ENCODE measurements around the gene CRYBG1.
"Not testable (repeated sequence)": the region's sequence is repeated elsewhere in the genome, so short reads cannot be mapped to it uniquely, and the experiment has no call there.

CRYBG1 gene

DNA sequence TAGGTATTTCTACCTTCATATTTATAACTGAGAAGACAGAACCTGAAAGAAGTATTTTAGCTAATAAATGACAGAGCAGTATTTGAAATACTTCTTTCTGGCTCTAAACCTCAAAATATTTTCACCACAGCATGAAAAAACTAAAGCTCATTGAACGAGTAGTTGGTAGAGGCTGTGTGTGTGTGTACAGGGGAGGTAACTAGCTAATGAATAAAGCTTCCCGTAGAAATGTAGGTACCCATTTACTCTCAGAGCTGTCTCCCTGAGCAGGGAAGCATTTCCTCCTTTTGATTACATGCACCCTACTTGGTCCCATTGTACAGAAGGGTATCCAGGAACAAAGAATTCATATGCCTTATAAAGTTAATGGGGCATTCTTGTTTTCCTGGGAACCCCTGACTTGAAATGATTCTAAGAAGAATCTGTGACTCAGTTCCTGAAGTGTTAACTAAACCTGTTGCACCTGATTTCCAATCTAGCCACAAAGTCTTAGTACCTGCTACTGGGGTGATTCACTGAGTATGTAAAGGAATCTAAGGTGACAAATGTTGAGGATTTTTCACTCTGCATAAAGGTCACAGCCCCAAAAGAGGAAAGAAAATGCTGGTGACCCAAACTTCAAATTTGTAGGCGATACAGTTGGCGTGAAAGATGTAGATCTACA, 12.5 kb downstream of the CRYBG1 start:
- DNase-seq (ENCODE audit: low read depth), result no peak

DNA sequence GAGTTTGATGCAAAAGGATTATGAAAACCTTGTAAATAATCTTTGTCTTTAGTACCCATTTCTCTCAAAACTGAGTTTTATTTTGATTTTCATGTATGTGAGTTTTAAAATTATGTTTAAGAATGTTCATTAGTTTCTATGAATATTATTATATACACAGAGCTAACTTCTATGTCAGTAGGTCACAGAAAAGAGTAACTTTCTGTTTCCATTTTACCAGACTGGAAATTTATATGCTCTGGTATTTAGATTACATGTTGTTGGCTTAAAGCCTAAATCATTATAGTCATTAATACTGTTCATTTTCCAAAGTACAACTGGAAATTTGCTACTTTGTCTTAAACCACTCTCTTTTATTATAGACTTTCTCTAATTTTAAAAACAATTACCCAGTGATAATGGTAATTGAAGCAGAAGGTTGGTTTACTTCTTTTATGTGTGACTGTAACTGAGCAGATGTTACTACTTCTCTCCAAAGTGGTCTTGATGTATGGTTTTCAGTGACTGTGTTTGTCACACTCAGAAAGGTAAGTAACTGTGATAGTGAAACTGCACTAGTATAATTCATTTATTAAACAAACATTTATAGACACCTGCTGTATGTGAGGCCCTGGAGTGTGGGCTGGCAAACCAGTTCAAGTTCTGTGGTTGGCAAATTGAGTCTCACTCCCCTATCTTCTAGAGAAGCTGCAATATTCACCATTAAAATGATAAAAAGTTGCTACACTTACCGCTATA, 13.2 kb downstream of the CRYBG1 start:
- no peak for DNase-seq (ENCODE audit: low read depth)

DNA sequence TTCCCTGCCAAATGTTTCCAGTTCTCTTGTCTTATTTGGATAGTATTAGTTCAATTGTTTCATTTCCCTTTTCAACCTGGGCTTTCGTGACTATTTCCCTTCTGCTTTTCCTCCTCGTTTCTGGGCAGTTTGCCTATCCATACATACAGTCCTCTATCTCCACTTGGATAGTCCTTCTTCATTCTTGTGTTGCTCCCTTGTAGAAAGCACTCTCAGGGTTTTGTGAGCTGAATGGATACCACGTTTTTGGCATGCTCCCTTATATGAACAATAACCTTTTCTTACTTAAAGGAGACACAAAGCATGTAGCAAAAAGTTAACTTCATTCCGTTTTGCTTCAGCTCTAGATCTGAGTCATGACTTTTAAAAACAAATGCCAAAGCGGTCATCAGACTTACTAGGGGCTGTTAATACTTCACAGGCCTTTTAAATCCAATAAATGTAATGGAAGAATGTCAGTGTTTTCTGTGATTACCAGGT, 16.6 kb downstream of the CRYBG1 start:
- no peak for DNase-seq (ENCODE audit: low read depth)

DNA sequence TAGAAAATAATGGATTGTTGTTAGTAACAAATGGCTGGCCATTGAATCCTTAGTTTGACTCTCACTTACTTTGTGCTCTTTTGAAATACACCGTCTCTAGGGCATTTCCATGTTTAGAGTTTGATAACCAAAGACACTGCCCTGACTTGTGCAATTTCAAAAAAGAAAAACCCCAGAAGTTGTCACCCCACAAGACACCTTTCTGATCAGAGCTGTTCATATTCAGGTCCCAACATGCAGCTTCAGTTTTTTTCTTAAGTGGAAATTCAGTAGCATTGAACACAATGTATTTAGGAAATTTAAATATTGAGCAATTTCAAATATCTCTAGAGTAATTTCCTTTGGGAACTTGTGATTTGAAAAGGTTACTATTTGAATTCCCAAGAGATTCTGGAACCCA, 19.4 kb downstream of the CRYBG1 start:
- no peak for DNase-seq (ENCODE audit: low read depth)

DNA sequence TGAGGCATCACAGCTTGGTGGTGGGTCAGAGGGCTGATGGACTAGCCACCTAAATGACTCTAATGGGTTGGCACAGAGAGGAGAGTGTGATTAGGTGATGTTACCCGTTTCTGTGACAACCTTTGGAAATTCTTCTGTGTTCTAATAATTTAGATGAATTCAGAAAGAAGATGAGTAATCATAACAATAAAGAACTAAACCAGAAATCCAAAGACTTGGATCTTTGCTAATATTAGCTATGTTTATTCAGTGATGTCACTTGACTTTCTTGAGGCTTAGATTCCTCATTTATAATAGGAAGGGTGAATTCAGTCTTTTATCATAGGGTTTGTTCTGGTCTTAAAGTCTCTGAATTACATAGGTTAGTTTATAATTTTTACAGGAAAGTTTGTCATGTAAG, 19.9 kb downstream of the CRYBG1 start:
- DNase-seq (ENCODE audit: low read depth), result no peak

DNA sequence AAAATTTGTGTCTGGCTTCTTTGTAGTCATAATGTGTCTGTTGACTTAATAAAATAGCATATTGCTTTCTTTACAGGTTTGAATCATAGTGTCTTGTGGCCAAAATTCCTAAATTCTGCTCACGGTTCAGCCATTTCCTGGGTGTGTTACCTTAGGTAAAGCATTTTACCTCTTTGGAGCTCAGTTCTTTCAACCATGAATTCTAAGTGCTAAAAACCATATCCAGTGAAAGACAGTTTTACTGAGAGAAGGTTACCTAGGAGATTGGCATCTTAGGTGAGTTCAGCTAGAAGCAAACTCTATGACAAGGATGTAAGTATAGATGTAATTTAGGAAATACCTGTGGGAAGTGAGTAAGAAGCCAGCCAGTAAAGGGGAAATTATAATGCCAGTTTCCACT, 20.7 kb downstream of the CRYBG1 start:
- no peak for DNase-seq (ENCODE audit: low read depth)

DNA sequence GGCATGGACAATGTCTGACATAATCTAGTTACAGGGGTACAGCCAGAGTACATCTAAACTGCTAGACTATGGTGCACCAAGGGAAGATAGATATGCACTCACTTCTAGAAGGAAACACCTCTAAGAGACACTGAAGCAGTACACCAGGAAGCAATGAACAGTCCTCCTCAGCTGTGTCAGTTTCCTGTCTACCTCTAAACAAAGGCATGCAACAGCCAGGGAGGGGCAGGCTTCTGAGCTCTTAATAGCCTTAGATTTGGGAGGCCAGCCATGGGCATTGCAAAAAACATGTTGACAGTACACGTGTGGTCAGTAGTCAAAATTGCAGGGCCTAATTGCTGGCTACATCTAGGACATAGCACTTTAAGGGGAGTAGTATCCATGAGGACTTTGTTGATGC, 21.4 kb downstream of the CRYBG1 start:
- DNase-seq (ENCODE audit: low read depth), result no peak

DNA sequence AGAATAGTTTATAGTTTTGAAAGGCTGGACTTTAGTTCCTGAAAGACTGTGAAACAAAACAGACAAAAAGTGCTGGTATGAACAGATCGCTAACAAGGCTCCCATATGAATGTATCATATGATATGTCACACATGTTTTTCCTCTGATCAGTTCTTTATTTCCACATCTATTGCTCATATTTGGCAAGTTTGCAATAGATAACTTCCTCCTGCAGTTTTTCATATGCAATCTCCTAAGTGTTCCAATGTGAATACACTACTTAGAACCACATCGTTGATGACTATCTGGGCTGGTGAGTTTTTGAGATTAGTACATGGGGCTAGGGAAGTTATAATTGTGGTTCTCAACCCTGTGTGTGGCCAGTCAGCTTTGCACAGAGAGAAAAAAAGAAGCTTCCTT, 23.1 kb downstream of the CRYBG1 start:
- no peak for DNase-seq (ENCODE audit: low read depth)

DNA sequence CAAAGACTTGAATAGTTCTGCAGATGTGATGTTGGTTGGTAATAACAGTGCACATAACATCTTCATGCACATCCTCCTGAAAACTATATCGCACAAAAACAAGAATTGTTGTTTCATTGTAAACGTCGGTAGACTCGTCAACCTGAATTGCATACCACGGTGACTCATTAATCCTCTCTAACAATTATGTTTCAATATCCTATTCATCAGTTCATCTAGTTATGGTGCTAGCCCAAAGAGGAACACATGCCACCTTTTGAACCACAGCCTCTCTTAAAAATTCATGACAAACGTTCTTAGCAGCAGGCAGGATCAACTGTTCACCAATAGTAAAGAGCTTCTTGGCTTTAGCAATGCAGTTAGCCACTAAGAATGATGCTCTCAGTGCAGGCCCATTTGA, 25.0 kb downstream of the CRYBG1 start:
- DNase-seq (ENCODE audit: low read depth), result no peak

DNA sequence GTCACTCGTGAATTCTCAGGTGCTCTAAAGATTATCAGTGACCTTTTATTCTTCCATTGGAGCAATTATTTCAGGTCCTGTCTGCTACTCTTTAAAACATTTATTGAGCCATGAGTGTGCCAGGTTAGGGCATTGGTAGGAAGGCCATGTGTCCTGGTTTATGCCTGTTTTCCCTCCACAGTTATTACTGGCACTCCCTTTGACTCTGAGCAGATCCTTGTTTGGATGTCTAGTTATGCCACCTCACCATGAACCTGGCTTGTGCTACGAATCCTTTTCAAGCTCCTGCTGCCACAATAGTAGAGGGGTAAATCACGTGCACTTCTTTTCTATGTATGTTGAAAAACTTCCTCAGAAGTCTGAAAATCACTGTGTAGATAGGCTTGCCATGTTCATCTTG, 27.4 kb downstream of the CRYBG1 start:
- no peak for DNase-seq (ENCODE audit: low read depth)

DNA sequence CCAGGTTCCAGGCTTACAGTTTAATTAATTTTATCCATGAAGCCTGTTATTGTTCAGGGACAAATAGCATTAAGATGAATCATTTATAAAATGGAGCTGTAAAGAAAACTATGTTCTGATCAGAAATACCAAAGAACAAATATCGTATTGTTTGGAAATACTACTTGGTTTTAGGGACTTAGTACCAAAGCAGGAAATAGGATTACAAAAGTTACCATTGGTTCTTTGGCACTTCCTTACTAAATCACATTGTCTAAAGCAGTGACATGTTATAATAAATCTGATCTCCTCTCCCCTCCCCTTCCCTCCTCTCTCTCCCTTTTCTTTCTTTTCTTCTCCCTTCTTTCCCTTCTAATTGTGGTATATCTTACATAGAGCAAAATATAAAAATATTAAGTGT, 29.6 kb downstream of the CRYBG1 start:
- no peak for DNase-seq (ENCODE audit: low read depth)

DNA sequence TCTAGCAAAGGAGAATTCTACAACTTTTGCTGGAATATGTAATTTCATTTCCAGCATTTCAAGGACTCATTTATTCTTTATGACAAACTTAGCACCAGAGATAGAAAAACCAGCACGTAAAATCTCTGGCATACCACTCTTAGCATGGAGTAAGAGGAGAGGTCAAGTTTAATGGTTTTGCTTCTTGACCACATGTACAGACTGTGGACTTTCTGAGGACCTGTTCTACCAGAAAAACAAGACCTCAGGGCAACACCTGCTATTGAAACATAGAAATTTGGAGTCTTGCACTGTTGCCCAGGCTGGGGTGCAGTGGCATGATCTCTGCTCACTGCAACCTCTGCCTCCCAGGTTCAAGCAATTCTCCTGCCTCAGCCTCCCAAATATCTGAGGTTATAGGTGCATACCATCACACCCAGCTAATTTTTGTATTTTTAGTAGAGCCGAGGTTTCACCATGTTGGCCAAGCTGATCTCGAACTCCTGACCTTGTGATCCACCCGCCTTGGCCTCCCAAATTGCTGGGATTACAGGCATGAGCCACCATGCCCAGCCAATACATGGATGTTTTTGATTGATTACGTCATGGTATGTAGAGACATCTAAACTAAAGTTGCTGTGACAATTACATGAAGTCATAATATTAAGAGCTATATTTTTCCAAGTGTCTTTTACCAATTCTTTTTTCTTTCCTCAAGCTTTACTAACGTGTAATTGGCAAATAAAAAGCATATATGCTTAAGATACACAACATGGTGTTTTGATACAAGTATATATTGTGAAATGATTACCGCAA, 36.1 kb downstream of the CRYBG1 start:
- no peak for DNase-seq (ENCODE audit: low read depth)

DNA sequence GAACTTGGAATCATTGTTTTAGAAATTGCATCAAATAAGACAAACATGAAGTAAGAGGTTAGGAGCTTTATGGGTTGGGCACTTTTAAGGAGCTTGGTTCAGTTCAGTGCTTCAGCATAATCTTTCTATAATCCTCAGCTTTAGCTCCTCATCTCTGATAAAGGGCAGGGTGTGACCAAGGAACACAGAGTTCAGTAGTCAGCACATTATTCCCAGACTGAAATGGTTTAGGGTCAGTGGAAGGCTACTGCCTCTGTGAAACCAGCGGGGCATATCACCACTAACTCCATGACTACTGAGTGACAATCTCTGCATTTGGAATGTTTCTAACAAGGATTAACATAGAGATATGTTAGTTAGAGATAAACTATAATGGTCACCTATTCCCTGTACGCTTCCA, 36.9 kb downstream of the CRYBG1 start:
- no peak for DNase-seq (ENCODE audit: low read depth)

DNA sequence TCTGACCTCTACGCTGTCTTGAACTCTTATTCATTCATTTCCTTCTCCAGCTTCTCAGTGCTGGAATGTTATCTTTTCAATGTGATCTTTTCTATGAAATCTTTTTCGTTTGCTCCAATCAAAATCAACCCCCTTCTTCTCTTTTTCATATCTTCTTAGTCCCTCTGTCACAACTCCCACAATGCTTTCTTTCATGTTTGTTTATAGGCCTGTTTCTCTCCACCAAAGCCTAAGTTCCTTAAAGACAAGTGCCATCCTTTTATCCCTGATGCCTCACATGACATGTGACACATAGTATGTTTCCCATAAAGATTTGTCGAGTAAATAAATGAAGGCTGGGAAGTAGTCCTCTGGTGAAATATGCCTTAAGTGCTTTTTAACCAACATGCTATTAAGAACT, 38.1 kb downstream of the CRYBG1 start:
- DNase-seq (ENCODE audit: low read depth), result no peak

DNA sequence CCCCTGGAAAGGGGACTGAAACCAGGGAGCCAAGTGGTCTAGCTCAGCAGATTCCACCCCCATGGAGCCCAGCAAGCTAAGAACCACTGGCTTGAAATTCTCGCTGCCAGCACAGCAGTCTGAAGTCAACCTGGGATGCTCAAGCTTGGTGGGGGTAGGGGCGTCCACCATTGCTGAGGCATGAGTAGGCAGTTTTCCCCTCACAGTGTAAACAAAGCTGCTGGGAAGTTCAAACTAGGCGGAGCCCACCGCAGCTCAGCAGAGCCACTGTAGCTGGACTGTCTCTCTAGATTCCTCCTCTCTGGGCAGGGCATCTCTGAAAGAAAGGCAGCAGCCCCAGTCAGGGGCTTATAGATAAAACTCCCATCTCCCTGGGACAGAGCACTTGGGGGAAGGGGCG, 44.5 kb downstream of the CRYBG1 start:
- DNase-seq (ENCODE audit: low read depth), result not testable (repeated sequence)

DNA sequence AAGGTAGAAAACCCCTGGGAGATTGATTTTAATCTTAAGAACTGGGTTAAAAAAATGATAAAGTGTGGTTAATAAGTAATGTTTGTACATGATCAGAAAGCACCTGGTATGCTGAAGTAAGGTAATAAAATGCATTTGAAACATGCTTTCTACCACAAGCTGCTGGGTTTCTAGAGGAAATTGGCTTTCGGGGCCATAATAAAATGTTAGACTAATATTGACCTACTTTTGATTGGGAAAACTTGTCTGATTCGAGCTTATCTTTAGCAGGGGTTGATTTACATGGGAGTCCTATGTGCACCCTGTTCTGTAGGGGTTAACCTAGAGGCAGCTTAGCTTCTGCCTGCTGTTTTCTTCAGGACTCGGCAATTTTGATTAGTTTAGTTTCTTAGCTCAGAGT, 50.5 kb downstream of the CRYBG1 start:
- no peak for DNase-seq (ENCODE audit: low read depth)

DNA sequence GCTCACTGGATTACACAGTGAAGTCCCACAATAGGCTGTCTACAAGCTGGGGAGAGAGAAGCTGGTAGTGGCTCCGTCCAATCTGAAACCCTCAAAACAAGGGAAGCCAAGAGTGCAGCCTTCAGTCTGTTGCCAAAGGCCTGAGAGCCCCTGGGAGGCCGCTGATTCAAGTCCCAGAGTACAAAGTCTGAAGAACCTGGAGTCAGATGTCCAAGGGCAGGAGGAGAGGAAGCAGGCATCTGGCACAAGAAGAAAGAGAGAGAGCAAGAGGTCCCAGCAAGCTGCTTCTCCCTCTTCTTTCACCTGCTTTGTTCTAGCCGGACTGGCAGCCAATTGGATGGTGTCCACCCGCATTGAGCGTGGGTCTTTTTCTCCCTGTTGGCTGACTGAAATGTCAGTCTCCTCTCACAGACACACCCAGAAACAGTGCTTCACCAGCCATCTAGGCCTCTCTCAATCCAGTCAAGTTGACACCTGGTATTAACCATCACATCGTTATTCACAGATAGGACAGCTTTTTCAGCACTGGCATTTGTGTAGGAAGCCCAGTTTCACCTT, 51.2 kb downstream of the CRYBG1 start:
- no peak for DNase-seq (ENCODE audit: low read depth)

DNA sequence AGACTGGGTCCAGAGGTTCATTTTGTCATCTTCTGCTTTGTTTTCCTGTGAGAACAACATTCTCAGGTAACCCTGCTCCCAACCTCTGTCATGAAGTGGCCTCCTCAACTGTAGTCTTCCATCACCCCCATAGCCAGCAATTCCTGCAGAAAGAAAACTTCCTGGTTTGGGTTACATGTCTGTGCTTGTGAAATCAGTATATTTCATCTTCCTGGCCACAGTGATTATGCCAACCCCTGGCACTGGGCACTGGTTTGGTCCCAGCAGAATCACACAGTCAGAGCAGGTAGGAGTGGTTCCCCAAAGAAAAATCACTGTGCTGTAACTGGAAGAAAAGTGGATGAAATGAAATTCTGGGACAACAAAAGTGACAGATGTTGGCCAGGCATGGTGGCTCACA, 52.5 kb downstream of the CRYBG1 start:
- DNase-seq (ENCODE audit: low read depth), result no peak

DNA sequence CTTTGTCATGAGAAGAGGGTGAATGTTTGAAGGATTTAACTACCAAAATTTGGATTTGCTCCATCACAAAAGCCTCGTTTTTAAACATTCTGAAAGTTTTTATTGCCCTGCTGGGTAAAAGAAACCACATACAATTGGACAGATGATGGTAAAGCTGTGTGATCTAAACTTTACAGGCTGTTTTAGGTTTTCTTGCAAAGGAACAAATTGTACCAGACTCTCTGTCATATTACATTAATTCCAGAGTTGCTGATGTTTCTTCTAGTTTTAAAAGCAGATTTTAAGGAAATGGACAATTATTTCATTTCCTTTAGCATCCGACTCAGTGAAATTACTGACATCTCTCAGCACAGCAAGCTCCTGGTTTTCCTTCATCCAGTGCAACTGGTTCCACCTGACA, 53.2 kb downstream of the CRYBG1 start:
- DNase-seq (ENCODE audit: low read depth), result no peak

DNA sequence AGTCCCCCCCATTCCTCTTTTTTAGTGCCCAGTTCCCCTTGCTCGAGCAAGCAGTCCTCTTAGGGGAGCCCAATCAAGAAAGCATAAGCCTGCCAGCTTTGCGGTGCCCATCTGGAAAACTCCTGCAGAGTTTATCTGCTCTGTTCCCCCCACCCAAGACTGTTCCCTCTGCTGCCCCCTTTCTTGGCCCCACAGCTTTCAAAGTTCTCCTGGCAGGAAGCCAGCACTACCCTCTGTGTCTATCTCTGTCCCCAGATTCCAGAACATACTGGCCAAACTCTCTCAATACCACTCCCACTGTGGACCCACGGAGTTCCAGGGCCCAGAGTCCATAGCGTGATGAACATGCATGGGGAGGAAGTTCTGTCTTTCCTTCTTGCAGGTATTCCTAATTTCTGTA, 55.4 kb downstream of the CRYBG1 start:
- no peak for DNase-seq (ENCODE audit: low read depth)

DNA sequence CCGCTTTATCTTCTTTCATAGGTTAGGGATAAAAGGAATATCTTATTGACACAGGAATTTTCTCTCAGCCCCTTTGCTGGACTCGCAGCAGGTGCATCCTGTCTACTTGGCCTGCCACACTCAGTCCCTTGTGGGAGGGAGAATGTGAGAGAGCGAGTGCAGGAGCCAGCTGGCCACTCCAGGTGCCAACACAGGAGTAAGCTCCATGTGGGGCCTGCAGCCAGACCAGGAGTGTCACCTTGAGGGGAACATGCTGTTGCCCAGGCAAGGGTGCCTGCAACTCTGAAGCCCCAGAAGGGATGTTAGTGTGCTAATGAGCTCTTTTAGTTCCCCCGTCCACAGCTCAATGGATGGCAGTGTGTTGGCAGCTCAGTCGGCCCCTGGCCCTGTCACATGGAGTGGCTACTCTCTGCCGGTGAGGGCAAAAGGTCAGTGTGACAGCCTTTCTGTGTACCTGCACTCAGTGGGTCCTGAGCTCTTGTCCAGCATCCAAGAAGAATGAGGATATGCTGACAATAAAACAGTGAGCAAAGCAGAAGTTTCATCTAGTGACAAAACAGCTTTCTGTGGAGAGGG, 57.1 kb downstream of the CRYBG1 start:
- DNase-seq (ENCODE audit: low read depth), result no peak

DNA sequence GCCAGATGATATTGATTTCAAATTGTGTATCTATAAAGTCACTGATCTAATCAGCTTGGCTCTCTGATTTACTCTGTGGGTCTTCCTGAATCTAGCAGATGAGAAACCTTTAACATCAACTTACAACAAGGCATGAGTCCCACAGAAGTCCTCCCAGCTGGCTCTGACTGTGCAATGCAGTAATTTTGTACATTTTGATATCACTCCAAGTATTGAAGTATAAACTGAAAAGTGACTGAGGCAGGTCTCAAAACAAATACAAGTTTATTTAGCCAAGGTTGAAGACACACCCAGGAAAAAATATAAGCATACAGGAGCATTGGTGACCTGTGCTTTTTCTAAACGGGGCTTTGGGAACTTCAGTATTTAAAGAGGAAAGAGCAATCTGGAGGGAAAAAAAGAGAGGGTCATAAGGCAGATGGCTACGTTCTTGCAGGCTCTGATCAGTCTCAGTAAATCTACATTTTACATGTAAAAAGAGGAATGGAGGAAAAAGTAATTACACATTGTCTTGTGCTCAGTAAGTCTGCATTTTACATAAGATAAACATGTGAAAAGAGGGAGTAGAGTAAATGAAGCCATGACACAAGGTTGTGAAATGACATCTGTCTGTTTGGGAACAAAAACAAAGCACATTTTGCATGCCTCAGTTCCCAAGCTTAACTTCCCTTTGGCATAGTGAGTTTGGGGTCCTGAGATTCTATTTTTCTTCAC, 59.5 kb downstream of the CRYBG1 start:
- DNase-seq (ENCODE audit: low read depth), result no peak
